ENCODE results near the gene EXOC4. TPM values are rescaled to one million over a fixed set of nuclear protein-coding genes. Genes with fewer than 3 reads are reported as not detected.

Gene EXOC4
- total and polyA plus RNA-seq, 2 donors from 2014 or later = 22.8 to 78.7 TPM

- Histone ChIP-seq H3K27me3 (ENCODE audit: control insufficient read depth, insufficient read depth, low read length) (no peaks in the 10 kb centered on the region), H3K27ac (ENCODE audit: low read depth in 2 of 2, low read length in 2 of 2) (no peak overlapping the region), H3K9me3 (ENCODE audit: control insufficient read depth in 2 of 3, insufficient read depth in 1 of 3, low read length in 3 of 3) (no peaks in the 10 kb centered on the region), H3K4me3 (ENCODE audit: low read length in 3 of 3) (no peak overlapping the region), H3K36me3 (ENCODE audit: control insufficient read depth in 2 of 3, insufficient read depth in 3 of 3, low read length in 3 of 3) (no peaks in the 10 kb centered on the region), H3K4me1 (ENCODE audit: control insufficient read depth in 2 of 3, insufficient read depth in 2 of 3, low read depth in 1 of 3, low read length in 3 of 3) (no peaks in the 10 kb centered on the region), H3K9ac (ENCODE audit: low read length in 3 of 3) (no peak overlapping the region)
- intact Hi-C loops (cut with DNase I) = no loop called here
- FAIRE-seq (no peak), DNase-seq (no peak)
- no peak for TF ChIP-seq CTCF (IDR thresholded peaks at IDR 0.05; ENCODE audit: borderline replicate concordance, extremely low read depth, insufficient read depth)
Measured at GRCh38 chr7:133534816-133535215, 281.9 kb downstream of the EXOC4 start.

- Histone ChIP-seq H3K27ac (ENCODE audit: low read depth in 2 of 2, low read length in 2 of 2) (no peak overlapping the region), H3K27me3 (ENCODE audit: control insufficient read depth, insufficient read depth, low read length) (no peaks in the 10 kb centered on the region), H3K9ac (ENCODE audit: low read length in 3 of 3) (no peak overlapping the region), H3K36me3 (ENCODE audit: control insufficient read depth in 2 of 3, insufficient read depth in 3 of 3, low read length in 3 of 3) (no peaks in the 10 kb centered on the region), H3K4me1 (ENCODE audit: control insufficient read depth in 2 of 3, insufficient read depth in 2 of 3, low read depth in 1 of 3, low read length in 3 of 3) (no peaks in the 10 kb centered on the region), H3K9me3 (ENCODE audit: control insufficient read depth in 2 of 3, insufficient read depth in 1 of 3, low read length in 3 of 3) (no peaks in the 10 kb centered on the region), H3K4me3 (ENCODE audit: low read length in 3 of 3) (no peak overlapping the region)
- intact Hi-C loops (cut with DNase I) = no loop called here
- FAIRE-seq (no peak), DNase-seq (no peak)
- no peak for TF ChIP-seq CTCF (IDR thresholded peaks at IDR 0.05; ENCODE audit: borderline replicate concordance, extremely low read depth, insufficient read depth)
Measured at GRCh38 chr7:133535308-133535707, 282.4 kb downstream of the EXOC4 start.

GRCh38 chr7:133536450-133536849 lies 283.6 kb downstream of the EXOC4 start:
- no peak for FAIRE-seq
- intact Hi-C loops (cut with DNase I) = no loop called here

More at GRCh38 chr7:133536450-133536849, 283.6 kb downstream of the EXOC4 start:
- no peak for TF ChIP-seq CTCF (IDR thresholded peaks at IDR 0.05; ENCODE audit: borderline replicate concordance, extremely low read depth, insufficient read depth)
- H3K9ac ChIP-seq (ENCODE audit: low read length in 3 of 3) = no peak overlapping the region
- no peaks in the 10 kb centered on the region for H3K36me3 ChIP-seq (ENCODE audit: control insufficient read depth in 2 of 3, insufficient read depth in 3 of 3, low read length in 3 of 3)
- no peak overlapping the region for H3K4me3 ChIP-seq (ENCODE audit: low read length in 3 of 3)
- no peak for DNase-seq
- H3K27ac ChIP-seq (ENCODE audit: low read depth in 2 of 2, low read length in 2 of 2) = no peak overlapping the region
- H3K4me1 ChIP-seq (ENCODE audit: control insufficient read depth in 2 of 3, insufficient read depth in 2 of 3, low read depth in 1 of 3, low read length in 3 of 3) = no peaks in the 10 kb centered on the region
- H3K9me3 ChIP-seq (ENCODE audit: control insufficient read depth in 2 of 3, insufficient read depth in 1 of 3, low read length in 3 of 3) = no peaks in the 10 kb centered on the region
- no peaks in the 10 kb centered on the region for H3K27me3 ChIP-seq (ENCODE audit: control insufficient read depth, insufficient read depth, low read length)

Measured in kidney (tissue), 14 donors.